Ishikawa (cell line): ENCODE results near the gene ATAD2B.

Source experiments
- TAF1 ChIP-seq: IDR thresholded peaks from 2 replicates; pipeline ENCODE4 v1.6.1; 2012; ENCODE audit warnings: low read depth, mild to moderate bottlenecking
- TCF12 ChIP-seq: IDR thresholded peaks from 2 replicates; pipeline ENCODE4 v1.6.1; 2012; ENCODE audit warnings: low read depth
- TEAD4 ChIP-seq: IDR thresholded peaks from 2 replicates; pipeline ENCODE4 v1.6.1; 2012
- YY1 ChIP-seq: IDR thresholded peaks from 2 replicates; pipeline ENCODE4 v1.6.1; 2012; ENCODE audit warnings: low read depth

- TF ChIP-seq TAF1 (no peak), TCF12 (no peak), YY1 (no peak), TEAD4 (no peak)
These were observed 149.1 kb downstream of the ATAD2B start for GRCh38 chr2:23777826-23778225.
